NB4 (cell line): ENCODE measurements around the gene GBP6.

Experiments used
- MYC ChIP-seq: IDR thresholded peaks from 2 replicates; pipeline ENCODE4 v1.6.1; 2011; ENCODE audit warnings: low read depth, low read length
- POLR2A ChIP-seq: IDR thresholded peaks from 2 replicates; pipeline ENCODE4 v1.6.1; 2011; ENCODE audit warnings: mild to moderate bottlenecking; ENCODE audit not compliant: insufficient read length; ENCODE audit errors: extremely low read depth
- TF ChIP-seq, protein P1 (sequence below): IDR thresholded peaks from 2 replicates; pipeline ENCODE4 v1.6.1; 2011; ENCODE audit warnings: low read depth, low read length
- TF ChIP-seq, protein P2 (sequence below): IDR thresholded peaks from one replicate; pipeline ENCODE4 v1.5.1; 2012; ENCODE audit warnings: low read depth, low read length

DNA sequence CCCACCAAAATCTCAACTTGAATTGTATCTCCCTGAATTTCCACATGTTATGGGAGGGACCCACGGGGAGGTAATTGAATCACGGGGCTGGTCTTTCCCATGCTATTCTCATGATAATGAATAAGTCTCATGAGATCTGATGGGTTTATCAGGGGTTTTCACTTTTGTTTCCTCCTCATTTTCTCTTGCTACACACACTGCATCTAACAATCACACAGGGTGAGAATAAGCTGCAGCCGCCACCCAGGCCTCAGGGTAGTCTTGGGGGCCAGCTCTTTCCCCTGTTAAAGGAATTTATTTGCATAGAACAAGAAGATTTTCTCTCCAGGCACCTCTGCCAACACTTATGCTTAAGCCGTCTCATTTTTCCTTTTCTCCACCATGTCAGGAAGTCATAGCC lies 26.0 kb upstream of the GBP6 start:
- TF ChIP-seq, protein P1, sequence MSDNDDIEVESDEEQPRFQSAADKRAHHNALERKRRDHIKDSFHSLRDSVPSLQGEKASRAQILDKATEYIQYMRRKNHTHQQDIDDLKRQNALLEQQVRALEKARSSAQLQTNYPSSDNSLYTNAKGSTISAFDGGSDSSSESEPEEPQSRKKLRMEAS: no peak
- TF ChIP-seq, protein P2, sequence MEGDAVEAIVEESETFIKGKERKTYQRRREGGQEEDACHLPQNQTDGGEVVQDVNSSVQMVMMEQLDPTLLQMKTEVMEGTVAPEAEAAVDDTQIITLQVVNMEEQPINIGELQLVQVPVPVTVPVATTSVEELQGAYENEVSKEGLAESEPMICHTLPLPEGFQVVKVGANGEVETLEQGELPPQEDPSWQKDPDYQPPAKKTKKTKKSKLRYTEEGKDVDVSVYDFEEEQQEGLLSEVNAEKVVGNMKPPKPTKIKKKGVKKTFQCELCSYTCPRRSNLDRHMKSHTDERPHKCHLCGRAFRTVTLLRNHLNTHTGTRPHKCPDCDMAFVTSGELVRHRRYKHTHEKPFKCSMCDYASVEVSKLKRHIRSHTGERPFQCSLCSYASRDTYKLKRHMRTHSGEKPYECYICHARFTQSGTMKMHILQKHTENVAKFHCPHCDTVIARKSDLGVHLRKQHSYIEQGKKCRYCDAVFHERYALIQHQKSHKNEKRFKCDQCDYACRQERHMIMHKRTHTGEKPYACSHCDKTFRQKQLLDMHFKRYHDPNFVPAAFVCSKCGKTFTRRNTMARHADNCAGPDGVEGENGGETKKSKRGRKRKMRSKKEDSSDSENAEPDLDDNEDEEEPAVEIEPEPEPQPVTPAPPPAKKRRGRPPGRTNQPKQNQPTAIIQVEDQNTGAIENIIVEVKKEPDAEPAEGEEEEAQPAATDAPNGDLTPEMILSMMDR: no peak
- TF ChIP-seq POLR2A (no peak), MYC (no peak)
